GM13976 (cell line): ENCODE results near the gene RFESD.
A peak's percentile ranks its signal among the peaks of the same experiment; 100 is the strongest.

Source experiments
- DNase-seq: peaks from one replicate; pipeline ENCODE4 v3.0.0; 2012; ENCODE audit warnings: low spot score
- CTCF ChIP-seq: IDR thresholded peaks from 2 replicates; pipeline ENCODE4 v1.5.1; 2012; ENCODE audit warnings: borderline replicate concordance, mild to moderate bottlenecking; ENCODE audit not compliant: insufficient read depth; ENCODE audit errors: extremely low read depth, missing control alignments, control extremely low read depth
- in situ Hi-C: fragments of 300-500 bp; cut with MboI; formaldehyde crosslinking; loops from one replicate; pipeline ENCODE4 v1.12.0; 2022; ENCODE audit warnings: low sequenced_read_pairs, mixed read lengths, inconsistent platforms; ENCODE audit not compliant: unreplicated experiment

The RFESD gene

GRCh38 chr5:95611396-95611795 is 35.2 kb upstream of the RFESD start:
- DNase-seq = no peak
- no peak for TF ChIP-seq CTCF
- in situ Hi-C loops = no loop called here

- DNase-seq = no peak
- in situ Hi-C loops = no loop called here
- no peak for TF ChIP-seq CTCF
Observed at GRCh38 chr5:95613514-95613913, 33.1 kb upstream of the RFESD start.

GRCh38 chr5:95615164-95615467 is 31.5 kb upstream of the RFESD start:
- no peak for DNase-seq
- TF ChIP-seq CTCF = no peak
- in situ Hi-C loops = no loop called here

GRCh38 chr5:95617057-95617456 is 29.5 kb upstream of the RFESD start:
- peak; percentile 26 for DNase-seq
- TF ChIP-seq CTCF = no peak
- in situ Hi-C loops = no loop called here

- no peak for DNase-seq
Observed at GRCh38 chr5:95619096-95619495, 27.5 kb upstream of the RFESD start.

GRCh38 chr5:95619514-95620029 is 27.0 kb upstream of the RFESD start:
- no peak for TF ChIP-seq CTCF
- in situ Hi-C loops = no loop called here
- no peak for DNase-seq

More at GRCh38 chr5:95619096-95619495, 27.5 kb upstream of the RFESD start:
- no peak for TF ChIP-seq CTCF
- in situ Hi-C loops = no loop called here
